Activated CD4-positive, alpha-beta memory T cell treated with anti-CD3 and anti-CD28 coated beads, Interleukin-2, amount 10 ng/mL, durations not matched to agents 7 days and 5 days (primary cell): ENCODE measurements around the gene EEF1A2. TPM values are rescaled to one million over a fixed set of nuclear protein-coding genes. Genes with fewer than 3 reads are reported as not detected.

Source experiments
- CTCF ChIA-PET: fragments of 350-600 bp; sonication (Branson Sonifier 250); formaldehyde crosslinking; loops from one replicate; lab custom pipeline; 2021; ENCODE audit warnings: antibody characterized with exemption, inconsistent platforms; lab: Charles Lee
- POLR2A ChIA-PET: fragments of 350-600 bp; sonication (Branson Sonifier 250); formaldehyde crosslinking; loops from one replicate; lab custom pipeline; 2021; ENCODE audit warnings: antibody characterized with exemption; lab: Charles Lee
- DNase-seq: peaks from one replicate; pipeline ENCODE4 v3.0.0-alpha.2; 2020
- H3K27ac Mint-ChIP-seq: one replicate; pipeline ENCODE4 v1.8.0; 2021; ENCODE audit warnings: mild to moderate bottlenecking, mixed read lengths
- H3K27me3 Mint-ChIP-seq: one replicate; pipeline ENCODE4 v1.8.0; 2021; ENCODE audit warnings: mixed read lengths
- H3K36me3 Mint-ChIP-seq: one replicate; pipeline ENCODE4 v1.8.0; 2021; ENCODE audit warnings: low read depth, mixed read lengths
- H3K4me1 Mint-ChIP-seq: one replicate; pipeline ENCODE4 v1.8.0; 2021; ENCODE audit warnings: mixed read lengths
- H3K4me3 Mint-ChIP-seq: one replicate; pipeline ENCODE4 v1.8.0; 2021; ENCODE audit warnings: mild to moderate bottlenecking, mixed read lengths
- H3K9me3 Mint-ChIP-seq: one replicate; pipeline ENCODE4 v1.8.0; 2021; ENCODE audit warnings: mixed read lengths
- total RNA-seq, 2 experiments: library from RNA; stranded (reverse); gene quantifications; one replicate each; pipeline ENCODE4 v1.2.3, GENCODE V29; 2021

The EEF1A2 gene
- total RNA-seq, 2 experiments from 2014 or later, result 2.0 to 2.6 TPM

GRCh38 chr20:63494420-63495166 is 4.3 kb downstream of the EEF1A2 start:
- no peak overlapping the region for H3K27ac Mint-ChIP-seq
- H3K4me1 Mint-ChIP-seq, result peaks cover 2% of the 10 kb centered on the region
- CTCF ChIA-PET, result no interaction called here
- no peak overlapping the region for H3K4me3 Mint-ChIP-seq
- no peaks in the 10 kb centered on the region for H3K9me3 Mint-ChIP-seq
- no peaks in the 10 kb centered on the region for H3K36me3 Mint-ChIP-seq
- POLR2A ChIA-PET, result no interaction called here
- no peak for DNase-seq
- peaks cover 20% of the 10 kb centered on the region for H3K27me3 Mint-ChIP-seq

- CTCF ChIA-PET, result no interaction called here
- Mint-ChIP-seq H3K4me1 (peaks cover 2% of the 10 kb centered on the region), H3K27me3 (peaks cover 20% of the 10 kb centered on the region), H3K9me3 (no peaks in the 10 kb centered on the region), H3K4me3 (no peak overlapping the region), H3K36me3 (no peaks in the 10 kb centered on the region), H3K27ac (no peak overlapping the region)
- no peak for DNase-seq
- POLR2A ChIA-PET, result no interaction called here
Observed at GRCh38 chr20:63494084-63494419, 4.8 kb downstream of the EEF1A2 start.

GRCh38 chr20:63493563-63494020 is 5.3 kb downstream of the EEF1A2 start:
- ChIA-PET CTCF (no interaction called here), POLR2A (no interaction called here)
- no peak overlapping the region for H3K27ac Mint-ChIP-seq
- DNase-seq, result no peak
- H3K36me3 Mint-ChIP-seq, result no peaks in the 10 kb centered on the region
- peaks cover 20% of the 10 kb centered on the region for H3K27me3 Mint-ChIP-seq
- no peak overlapping the region for H3K4me3 Mint-ChIP-seq
- no peaks in the 10 kb centered on the region for H3K9me3 Mint-ChIP-seq
- H3K4me1 Mint-ChIP-seq, result peaks cover 2% of the 10 kb centered on the region

GRCh38 chr20:63492982-63493381 is 5.9 kb downstream of the EEF1A2 start:
- Mint-ChIP-seq H3K27ac (no peak overlapping the region), H3K9me3 (no peaks in the 10 kb centered on the region), H3K27me3 (peaks cover 18% of the 10 kb centered on the region), H3K36me3 (no peaks in the 10 kb centered on the region), H3K4me3 (no peak overlapping the region), H3K4me1 (peaks cover 2% of the 10 kb centered on the region)
- POLR2A ChIA-PET, result no interaction called here
- CTCF ChIA-PET, result no interaction called here
- no peak for DNase-seq

- no peak for DNase-seq
- Mint-ChIP-seq H3K9me3 (no peaks in the 10 kb centered on the region), H3K4me1 (peaks cover 2% of the 10 kb centered on the region), H3K36me3 (no peaks in the 10 kb centered on the region), H3K27ac (no peak overlapping the region), H3K27me3 (peaks cover 13% of the 10 kb centered on the region), H3K4me3 (no peak overlapping the region)
- ChIA-PET CTCF (no interaction called here), POLR2A (no interaction called here)
Observed at GRCh38 chr20:63492518-63492917, 6.4 kb downstream of the EEF1A2 start.

- DNase-seq, result no peak
- Mint-ChIP-seq H3K9me3 (no peaks in the 10 kb centered on the region), H3K4me1 (peaks cover 2% of the 10 kb centered on the region), H3K27ac (no peak overlapping the region), H3K36me3 (no peaks in the 10 kb centered on the region), H3K27me3 (peaks cover 7% of the 10 kb centered on the region), H3K4me3 (no peak overlapping the region)
- ChIA-PET POLR2A (no interaction called here), CTCF (no interaction called here)
Observed at GRCh38 chr20:63491635-63492230, 7.2 kb downstream of the EEF1A2 start.

- H3K36me3 Mint-ChIP-seq, result no peaks in the 10 kb centered on the region
- peaks cover 3% of the 10 kb centered on the region for H3K27me3 Mint-ChIP-seq
- ChIA-PET CTCF (no interaction called here), POLR2A (no interaction called here)
- no peaks in the 10 kb centered on the region for H3K9me3 Mint-ChIP-seq
- DNase-seq, result no peak
- H3K27ac Mint-ChIP-seq, result no peak overlapping the region
- H3K4me1 Mint-ChIP-seq, result no peaks in the 10 kb centered on the region
- no peak overlapping the region for H3K4me3 Mint-ChIP-seq
Observed at GRCh38 chr20:63491078-63491477, 7.8 kb downstream of the EEF1A2 start.

DNA sequence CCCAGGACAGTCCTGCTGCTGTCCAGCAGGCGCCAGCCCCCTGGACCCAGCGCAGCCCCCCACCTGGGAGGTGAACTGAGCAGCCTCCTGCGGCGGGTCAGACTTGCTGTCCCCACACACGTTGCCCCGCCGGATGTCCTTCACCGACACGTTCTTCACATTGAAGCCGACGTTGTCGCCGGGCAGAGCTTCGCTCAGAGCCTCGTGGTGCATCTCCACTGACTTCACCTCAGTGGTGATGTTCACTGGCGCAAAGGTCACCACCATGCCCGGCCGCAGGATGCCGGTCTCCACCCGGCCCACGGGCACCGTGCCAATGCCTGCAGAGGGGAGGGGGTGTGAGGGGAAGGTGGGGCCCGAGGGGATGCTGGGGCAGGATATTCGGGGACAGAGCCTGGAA is 8.5 kb downstream of the EEF1A2 start:
- ChIA-PET CTCF (no interaction called here), POLR2A (no interaction called here)
- DNase-seq, result no peak
- H3K4me1 Mint-ChIP-seq, result no peaks in the 10 kb centered on the region
- H3K27me3 Mint-ChIP-seq, result peaks cover 3% of the 10 kb centered on the region
- H3K27ac Mint-ChIP-seq, result no peak overlapping the region
- no peaks in the 10 kb centered on the region for H3K36me3 Mint-ChIP-seq
- no peaks in the 10 kb centered on the region for H3K9me3 Mint-ChIP-seq
- H3K4me3 Mint-ChIP-seq, result no peak overlapping the region

DNA sequence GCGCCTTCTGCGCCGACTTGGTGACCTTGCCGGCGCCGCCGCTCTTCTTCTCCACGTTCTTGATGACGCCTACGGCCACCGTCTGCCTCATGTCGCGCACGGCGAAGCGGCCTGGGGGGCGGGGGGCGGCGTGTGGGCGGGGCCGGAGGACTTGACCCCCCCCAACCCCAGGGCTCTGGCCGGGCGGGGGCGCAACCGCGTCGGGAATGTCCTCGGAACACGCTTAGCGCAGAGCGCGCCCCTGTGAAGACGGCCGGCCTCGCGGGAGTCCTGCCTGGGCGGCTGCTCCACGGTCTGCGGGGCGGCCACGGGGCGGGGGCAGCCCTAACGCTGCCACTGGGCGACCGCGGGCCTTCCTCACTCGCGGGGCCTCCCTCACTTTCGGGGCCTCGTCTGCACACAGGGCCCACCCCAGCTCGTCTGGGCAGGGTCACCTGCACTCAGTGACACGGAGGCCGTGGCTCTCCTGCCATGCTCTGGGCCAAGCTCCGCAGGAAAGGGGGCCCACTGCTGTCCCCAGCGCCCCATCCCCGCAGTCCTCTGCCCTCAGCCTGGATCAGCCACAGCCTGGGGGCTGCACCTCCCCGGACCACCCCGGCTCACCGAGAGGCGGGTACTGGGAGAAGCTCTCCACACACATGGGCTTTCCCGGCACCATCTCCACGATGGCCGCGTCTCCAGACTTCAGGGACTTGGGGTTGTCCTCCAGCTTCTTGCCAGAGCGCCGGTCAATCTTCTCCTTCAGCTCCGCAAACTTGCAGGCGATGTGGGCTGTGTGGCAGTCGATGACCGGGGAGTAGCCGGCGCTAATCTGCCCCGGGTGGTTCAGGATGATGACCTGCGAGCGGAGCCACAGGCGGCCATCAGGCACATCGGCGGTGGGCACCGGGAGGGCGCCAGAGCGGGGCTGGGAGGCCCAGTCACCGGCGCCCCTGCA is 10.3 kb downstream of the EEF1A2 start:
- POLR2A ChIA-PET, result no interaction called here
- Mint-ChIP-seq H3K4me3 (no peak overlapping the region), H3K27ac (no peak overlapping the region), H3K9me3 (no peaks in the 10 kb centered on the region), H3K36me3 (no peaks in the 10 kb centered on the region), H3K4me1 (no peaks in the 10 kb centered on the region), H3K27me3 (peaks cover 6% of the 10 kb centered on the region)
- no peak for DNase-seq
- CTCF ChIA-PET, result no interaction called here

GRCh38 chr20:63487781-63488241 is 11.1 kb downstream of the EEF1A2 start:
- no peaks in the 10 kb centered on the region for H3K9me3 Mint-ChIP-seq
- POLR2A ChIA-PET, result no interaction called here
- CTCF ChIA-PET, result no interaction called here
- no peak overlapping the region for H3K27ac Mint-ChIP-seq
- H3K4me3 Mint-ChIP-seq, result no peak overlapping the region
- no peak for DNase-seq
- peaks cover 8% of the 10 kb centered on the region for H3K27me3 Mint-ChIP-seq
- H3K36me3 Mint-ChIP-seq, result no peaks in the 10 kb centered on the region
- H3K4me1 Mint-ChIP-seq, result no peaks in the 10 kb centered on the region

GRCh38 chr20:63487116-63487764 is 11.6 kb downstream of the EEF1A2 start:
- Mint-ChIP-seq H3K27ac (no peak overlapping the region), H3K27me3 (peaks cover 10% of the 10 kb centered on the region), H3K9me3 (no peaks in the 10 kb centered on the region), H3K4me1 (no peaks in the 10 kb centered on the region), H3K36me3 (no peaks in the 10 kb centered on the region), H3K4me3 (no peak overlapping the region)
- ChIA-PET CTCF (no interaction called here), POLR2A (interaction anchor here (0.6 kb wide), 1 partner anchor 448 kb away, joined by 3 read pairs; no protein-coding TSS in a partner anchor)
- no peak for DNase-seq

GRCh38 chr20:63486300-63486855 is 12.5 kb downstream of the EEF1A2 start:
- Mint-ChIP-seq H3K4me3 (no peak overlapping the region), H3K36me3 (no peaks in the 10 kb centered on the region), H3K9me3 (no peaks in the 10 kb centered on the region), H3K4me1 (no peaks in the 10 kb centered on the region), H3K27ac (no peak overlapping the region), H3K27me3 (peaks cover 10% of the 10 kb centered on the region)
- POLR2A ChIA-PET, result no interaction called here
- CTCF ChIA-PET, result no interaction called here
- DNase-seq, result no peak
